Measurements from ENCODE around the gene ATG10.

Gene ATG10

GRCh38 chr5:82169892-82170291 is 198.1 kb downstream of the ATG10 start:
- no peak for TF ChIP-seq CTCF (IDR thresholded peaks at IDR 0.05; ENCODE audit: low read depth, low read length)

GRCh38 chr5:82174128-82174918 is 202.5 kb downstream of the ATG10 start:
- peak; percentile 64 for TF ChIP-seq CTCF (IDR thresholded peaks at IDR 0.05; ENCODE audit: low read depth, low read length)
- no peak overlapping the region for H3K4me3 ChIP-seq (ENCODE audit: low read depth, low read length)

More at GRCh38 chr5:82169892-82170291, 198.1 kb downstream of the ATG10 start:
- H3K4me3 ChIP-seq (ENCODE audit: low read depth, low read length), result no peak overlapping the region

GRCh38 chr5:82174919-82175219 is 203.0 kb downstream of the ATG10 start:
- no peak overlapping the region for H3K4me3 ChIP-seq (ENCODE audit: low read depth, low read length)
- TF ChIP-seq CTCF (IDR thresholded peaks at IDR 0.05; ENCODE audit: low read depth, low read length), result no peak

GRCh38 chr5:82176115-82176814 is 204.4 kb downstream of the ATG10 start:
- no peak for TF ChIP-seq CTCF (IDR thresholded peaks at IDR 0.05; ENCODE audit: low read depth, low read length)
- no peak overlapping the region for H3K4me3 ChIP-seq (ENCODE audit: low read depth, low read length)

- no peak for TF ChIP-seq CTCF (IDR thresholded peaks at IDR 0.05; ENCODE audit: low read depth, low read length)
- H3K4me3 ChIP-seq (ENCODE audit: low read depth, low read length), result no peak overlapping the region
Observed at GRCh38 chr5:82178378-82178777, 206.6 kb downstream of the ATG10 start.

GRCh38 chr5:82182662-82183061 is 210.8 kb downstream of the ATG10 start:
- H3K4me3 ChIP-seq (ENCODE audit: low read depth, low read length), result no peak overlapping the region
- no peak for TF ChIP-seq CTCF (IDR thresholded peaks at IDR 0.05; ENCODE audit: low read depth, low read length)

GRCh38 chr5:82183828-82184227 is 212.0 kb downstream of the ATG10 start:
- TF ChIP-seq CTCF (IDR thresholded peaks at IDR 0.05; ENCODE audit: low read depth, low read length), result no peak
- no peak overlapping the region for H3K4me3 ChIP-seq (ENCODE audit: low read depth, low read length)
